GM12878 (cell line): ENCODE data around the gene BICC1.

Source experiments
- ATF7 ChIP-seq: fragments of 450-650 bp; IDR thresholded peaks from 2 replicates; pipeline ENCODE4 v1.6.1; 2016; ENCODE audit warnings: low read depth, mild to moderate bottlenecking
- BRCA1 ChIP-seq: IDR thresholded peaks from 2 replicates; pipeline ENCODE4 v1.6.1; 2011; ENCODE audit warnings: low read depth, low read length, improper control_type of control experiment
- CEBPB ChIP-seq, 2 experiments: fragments of 150-350 bp in 1 of 2; IDR thresholded peaks; 2 replicates each; pipeline ENCODE4 v1.6.1; 2012 to 2014; ENCODE audit warnings: low read depth in 2 of 2, low read length in 2 of 2, borderline replicate concordance in 1 of 2, inconsistent platforms in 1 of 2
- CHD1 ChIP-seq: IDR thresholded peaks from 2 replicates; pipeline ENCODE4 v1.6.1; 2012; ENCODE audit warnings: low read depth, low read length, improper control_type of control experiment
- ESRRA ChIP-seq: IDR thresholded peaks from 2 replicates; pipeline ENCODE4 v1.6.1; 2012; ENCODE audit warnings: mild to moderate bottlenecking, low read length, improper control_type of control experiment
- EZH2 ChIP-seq: IDR thresholded peaks from 2 replicates; pipeline ENCODE4 v1.6.1; 2012; ENCODE audit warnings: low read depth, mild to moderate bottlenecking, control low read depth, inconsistent platforms, low read length, borderline replicate concordance; ENCODE audit not compliant: control insufficient read depth
- HCFC1 ChIP-seq: fragments of 150-350 bp; IDR thresholded peaks from 2 replicates; pipeline ENCODE4 v1.6.1; 2014; ENCODE audit warnings: low read length
- JUND ChIP-seq: IDR thresholded peaks from 2 replicates; pipeline ENCODE4 v1.6.1; 2012; ENCODE audit warnings: low read depth, mild to moderate bottlenecking, low read length, improper control_type of control experiment, moderate library complexity
- POLR2AphosphoS5 ChIP-seq: IDR thresholded peaks from 2 replicates; pipeline ENCODE4 v1.6.1; 2011; ENCODE audit warnings: mild to moderate bottlenecking, low read length, inconsistent platforms
- RB1 ChIP-seq: fragments of 450-650 bp; formaldehyde crosslinking; IDR thresholded peaks from 2 replicates; pipeline ENCODE4 v1.6.1; 2017; ENCODE audit warnings: mild to moderate bottlenecking, borderline replicate concordance
- SIN3A ChIP-seq: IDR thresholded peaks from 2 replicates; pipeline ENCODE4 v1.6.1; 2012; ENCODE audit warnings: low read depth, low read length, improper control_type of control experiment
- ZNF207 ChIP-seq: fragments of 450-650 bp; IDR thresholded peaks from 2 replicates; pipeline ENCODE4 v1.6.1; 2014; ENCODE audit warnings: antibody characterized with exemption, mild to moderate bottlenecking, borderline replicate concordance
- ZNF384 ChIP-seq: IDR thresholded peaks from 2 replicates; pipeline ENCODE4 v1.6.1; 2012; ENCODE audit warnings: low read depth, mild to moderate bottlenecking, low read length, improper control_type of control experiment, borderline replicate concordance
- TF ChIP-seq, protein P1 (sequence below), 3 experiments: IDR thresholded peaks in 2 of 3; conservative IDR thresholded peaks in 1 of 3; 2 replicates each; pipeline ENCODE4 v1.5.1; 2011; ENCODE audit warnings: low read depth in 3 of 3, low read length in 3 of 3, mild to moderate bottlenecking in 3 of 3, control low read depth in 2 of 3, moderate library complexity in 2 of 3, inconsistent platforms in 1 of 3, mixed read lengths in 1 of 3; ENCODE audit not compliant: control insufficient read depth in 2 of 3, insufficient read depth in 1 of 3; ENCODE audit errors: extremely low read depth in 1 of 3

DNA sequence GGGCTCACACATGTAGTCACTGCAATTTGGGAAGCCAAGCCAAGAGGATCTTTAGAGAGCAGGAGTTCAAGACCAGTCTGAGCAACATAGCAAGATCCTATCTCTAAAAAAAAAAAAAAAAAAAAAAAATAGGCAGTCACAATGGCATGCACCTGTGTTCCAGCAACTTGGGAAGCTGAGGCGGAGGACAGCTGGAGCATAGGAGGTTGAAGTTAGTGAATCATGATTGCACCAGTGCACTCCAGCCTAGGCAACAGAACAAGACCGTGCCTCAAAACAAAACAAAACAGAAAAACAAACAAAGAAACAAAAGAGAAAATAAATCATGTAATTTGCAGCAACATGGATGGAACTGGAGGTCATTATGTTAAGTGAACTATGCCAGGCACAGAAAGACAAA lies 33.6 kb upstream of the BICC1 start:
- TF ChIP-seq ATF7 (no peak), ZNF384 (no peak), RB1 (no peak), JUND (no peak), BRCA1 (no peak), EZH2 (no peak), ZNF207 (no peak), SIN3A (no peak), HCFC1 (no peak), ESRRA (no peak), POLR2AphosphoS5 (no peak), CHD1 (no peak), CEBPB (IDR thresholded peaks at IDR 0.05; ENCODE audit: borderline replicate concordance in 1 of 2, low read depth in 2 of 2, low read length in 2 of 2) (no peak)
- TF ChIP-seq, protein P1, sequence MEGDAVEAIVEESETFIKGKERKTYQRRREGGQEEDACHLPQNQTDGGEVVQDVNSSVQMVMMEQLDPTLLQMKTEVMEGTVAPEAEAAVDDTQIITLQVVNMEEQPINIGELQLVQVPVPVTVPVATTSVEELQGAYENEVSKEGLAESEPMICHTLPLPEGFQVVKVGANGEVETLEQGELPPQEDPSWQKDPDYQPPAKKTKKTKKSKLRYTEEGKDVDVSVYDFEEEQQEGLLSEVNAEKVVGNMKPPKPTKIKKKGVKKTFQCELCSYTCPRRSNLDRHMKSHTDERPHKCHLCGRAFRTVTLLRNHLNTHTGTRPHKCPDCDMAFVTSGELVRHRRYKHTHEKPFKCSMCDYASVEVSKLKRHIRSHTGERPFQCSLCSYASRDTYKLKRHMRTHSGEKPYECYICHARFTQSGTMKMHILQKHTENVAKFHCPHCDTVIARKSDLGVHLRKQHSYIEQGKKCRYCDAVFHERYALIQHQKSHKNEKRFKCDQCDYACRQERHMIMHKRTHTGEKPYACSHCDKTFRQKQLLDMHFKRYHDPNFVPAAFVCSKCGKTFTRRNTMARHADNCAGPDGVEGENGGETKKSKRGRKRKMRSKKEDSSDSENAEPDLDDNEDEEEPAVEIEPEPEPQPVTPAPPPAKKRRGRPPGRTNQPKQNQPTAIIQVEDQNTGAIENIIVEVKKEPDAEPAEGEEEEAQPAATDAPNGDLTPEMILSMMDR (IDR thresholded peaks at IDR 0.05 in 2 of 3, conservative IDR thresholded peaks at IDR 0.05 in 1 of 3; ENCODE audit: control insufficient read depth in 2 of 3, extremely low read depth in 1 of 3, insufficient read depth in 1 of 3, low read depth in 3 of 3, low read length in 3 of 3) = no peak
